ENCODE results near the gene SLC35F5. TPM values are rescaled to one million over a fixed set of nuclear protein-coding genes. Genes with fewer than 3 reads are reported as not detected.

SLC35F5 gene
- total RNA-seq, 3 donors from 2014 or later, result 78.8 to 132 (median 125) TPM

GRCh38 chr2:113770929-113771328 is 14.5 kb upstream of the SLC35F5 start:
- no peak for DNase-seq
- no peak for TF ChIP-seq CTCF (IDR thresholded peaks at IDR 0.05)
- ATAC-seq, result no peak
- no peaks in the 10 kb centered on the region for H3K4me1 ChIP-seq (ENCODE audit: low read depth)
- no peak overlapping the region for H3K4me3 ChIP-seq
- no peaks in the 10 kb centered on the region for H3K36me3 ChIP-seq (ENCODE audit: low read depth)
- no peaks in the 10 kb centered on the region for H3K9me3 ChIP-seq
- intact Hi-C loops (cut with DNase I, micrococcal nuclease), result no loop called here

- H3K36me3 ChIP-seq (ENCODE audit: low read depth), result no peaks in the 10 kb centered on the region
- no peak overlapping the region for H3K4me3 ChIP-seq
- no peak for TF ChIP-seq CTCF (IDR thresholded peaks at IDR 0.05)
- no peaks in the 10 kb centered on the region for H3K9me3 ChIP-seq
- intact Hi-C loops (cut with DNase I, micrococcal nuclease), result no loop called here
- ATAC-seq, result no peak
- no peaks in the 10 kb centered on the region for H3K4me1 ChIP-seq (ENCODE audit: low read depth)
- DNase-seq, result no peak
Measured at GRCh38 chr2:113769555-113769954, 13.1 kb upstream of the SLC35F5 start.

GRCh38 chr2:113768770-113769169 is 12.3 kb upstream of the SLC35F5 start:
- TF ChIP-seq CTCF (IDR thresholded peaks at IDR 0.05), result no peak
- no peak for DNase-seq
- no peak overlapping the region for H3K4me3 ChIP-seq
- ATAC-seq, result no peak
- no peaks in the 10 kb centered on the region for H3K36me3 ChIP-seq (ENCODE audit: low read depth)
- intact Hi-C loops (cut with DNase I, micrococcal nuclease), result no loop called here
- no peaks in the 10 kb centered on the region for H3K9me3 ChIP-seq
- no peaks in the 10 kb centered on the region for H3K4me1 ChIP-seq (ENCODE audit: low read depth)

GRCh38 chr2:113767811-113768460 is 11.5 kb upstream of the SLC35F5 start:
- intact Hi-C loops (cut with DNase I, micrococcal nuclease), result no loop called here
- DNase-seq, result no peak

GRCh38 chr2:113765276-113765675 is 8.8 kb upstream of the SLC35F5 start:
- no peaks in the 10 kb centered on the region for H3K9me3 ChIP-seq
- no peak for TF ChIP-seq CTCF (IDR thresholded peaks at IDR 0.05)
- H3K4me3 ChIP-seq, result no peak overlapping the region
- H3K4me1 ChIP-seq (ENCODE audit: low read depth), result peaks cover 2% of the 10 kb centered on the region
- ATAC-seq, result no peak
- no peaks in the 10 kb centered on the region for H3K36me3 ChIP-seq (ENCODE audit: low read depth)
- intact Hi-C loops (cut with DNase I, micrococcal nuclease), result no loop called here
- no peak for DNase-seq

More at GRCh38 chr2:113767811-113768460, 11.5 kb upstream of the SLC35F5 start:
- Histone ChIP-seq H3K4me3 (no peak overlapping the region), H3K4me1 (ENCODE audit: low read depth) (no peaks in the 10 kb centered on the region), H3K9me3 (no peaks in the 10 kb centered on the region), H3K36me3 (ENCODE audit: low read depth) (no peaks in the 10 kb centered on the region)
- no peak for TF ChIP-seq CTCF (IDR thresholded peaks at IDR 0.05)
- ATAC-seq, result no peak

All from mucosa of descending colon (tissue), 3 donors.